ENCODE measurements around the gene MBD3L2. TPM values are rescaled to one million over a fixed set of nuclear protein-coding genes. Genes with fewer than 3 reads are reported as not detected.

MBD3L2 gene
- total RNA-seq, 1 donor from 2014 or later = not detected

DNA sequence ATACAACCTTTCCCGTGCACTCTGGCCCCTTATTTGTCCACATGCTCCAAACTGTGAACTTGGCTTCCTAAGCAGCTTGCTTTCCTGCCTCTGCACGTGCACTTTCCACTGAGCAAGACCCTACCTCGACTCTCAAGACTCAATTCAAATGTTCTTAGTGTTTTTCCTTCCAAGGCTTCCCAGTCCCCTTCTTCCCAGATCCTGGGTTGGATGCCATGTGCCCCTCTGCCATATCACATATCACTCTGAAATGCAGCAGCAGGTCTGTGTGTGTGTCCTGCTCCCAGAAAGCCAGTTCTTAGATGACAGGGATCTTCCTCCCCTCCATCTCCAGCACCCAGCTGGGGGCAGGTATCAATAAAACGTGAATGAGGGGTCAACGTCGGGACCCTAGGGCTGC, 23.4 kb downstream of the MBD3L2 start:
- no peak for TF ChIP-seq CTCF (IDR thresholded peaks at IDR 0.05; ENCODE audit: borderline replicate concordance)
- no peak for DNase-seq

GRCh38 chr19:7074705-7075282, 25.7 kb downstream of the MBD3L2 start:
- Histone ChIP-seq H3K9me3 (replicated peaks) (peaks cover 48% of the 10 kb centered on the region), H3K36me3 (peaks cover 92% of the 10 kb centered on the region), H3K4me1 (peaks cover 11% of the 10 kb centered on the region), H3K4me3 (no peak overlapping the region), H3K27ac (replicated peaks) (no peak overlapping the region), H3K27me3 (ENCODE audit: low read depth) (no peaks in the 10 kb centered on the region)
- intact Hi-C loops (cut with micrococcal nuclease) = no loop called here
- no peak for DNase-seq
- TF ChIP-seq CTCF (IDR thresholded peaks at IDR 0.05; ENCODE audit: borderline replicate concordance) = no peak

More for the DNA sequence above, 23.4 kb downstream of the MBD3L2 start:
- no peak overlapping the region for H3K27ac ChIP-seq (replicated peaks)
- H3K27me3 ChIP-seq (ENCODE audit: low read depth) = no peaks in the 10 kb centered on the region
- H3K4me3 ChIP-seq = no peak overlapping the region
- peaks cover 16% of the 10 kb centered on the region for H3K4me1 ChIP-seq
- intact Hi-C loops (cut with micrococcal nuclease) = no loop called here
- H3K9me3 ChIP-seq (replicated peaks) = peaks cover 26% of the 10 kb centered on the region
- peaks cover 69% of the 10 kb centered on the region for H3K36me3 ChIP-seq

- intact Hi-C loops (cut with micrococcal nuclease) = no loop called here
- DNase-seq = no peak
- Histone ChIP-seq H3K36me3 (peaks cover 99% of the 10 kb centered on the region), H3K9me3 (replicated peaks) (peaks cover 62% of the 10 kb centered on the region), H3K4me1 (no peaks in the 10 kb centered on the region), H3K27me3 (ENCODE audit: low read depth) (no peaks in the 10 kb centered on the region), H3K27ac (replicated peaks) (no peak overlapping the region), H3K4me3 (no peak overlapping the region)
- TF ChIP-seq CTCF (IDR thresholded peaks at IDR 0.05; ENCODE audit: borderline replicate concordance) = no peak
These were observed 27.0 kb downstream of the MBD3L2 start for GRCh38 chr19:7076151-7076550.

GRCh38 chr19:7078008-7078407, 28.9 kb downstream of the MBD3L2 start:
- intact Hi-C loops (cut with micrococcal nuclease) = no loop called here
- Histone ChIP-seq H3K36me3 (peaks cover 99% of the 10 kb centered on the region), H3K27me3 (ENCODE audit: low read depth) (no peaks in the 10 kb centered on the region), H3K9me3 (replicated peaks) (peaks cover 80% of the 10 kb centered on the region), H3K27ac (replicated peaks) (no peak overlapping the region), H3K4me1 (no peaks in the 10 kb centered on the region), H3K4me3 (no peak overlapping the region)
- TF ChIP-seq CTCF (IDR thresholded peaks at IDR 0.05; ENCODE audit: borderline replicate concordance) = no peak
- DNase-seq = no peak

DNA sequence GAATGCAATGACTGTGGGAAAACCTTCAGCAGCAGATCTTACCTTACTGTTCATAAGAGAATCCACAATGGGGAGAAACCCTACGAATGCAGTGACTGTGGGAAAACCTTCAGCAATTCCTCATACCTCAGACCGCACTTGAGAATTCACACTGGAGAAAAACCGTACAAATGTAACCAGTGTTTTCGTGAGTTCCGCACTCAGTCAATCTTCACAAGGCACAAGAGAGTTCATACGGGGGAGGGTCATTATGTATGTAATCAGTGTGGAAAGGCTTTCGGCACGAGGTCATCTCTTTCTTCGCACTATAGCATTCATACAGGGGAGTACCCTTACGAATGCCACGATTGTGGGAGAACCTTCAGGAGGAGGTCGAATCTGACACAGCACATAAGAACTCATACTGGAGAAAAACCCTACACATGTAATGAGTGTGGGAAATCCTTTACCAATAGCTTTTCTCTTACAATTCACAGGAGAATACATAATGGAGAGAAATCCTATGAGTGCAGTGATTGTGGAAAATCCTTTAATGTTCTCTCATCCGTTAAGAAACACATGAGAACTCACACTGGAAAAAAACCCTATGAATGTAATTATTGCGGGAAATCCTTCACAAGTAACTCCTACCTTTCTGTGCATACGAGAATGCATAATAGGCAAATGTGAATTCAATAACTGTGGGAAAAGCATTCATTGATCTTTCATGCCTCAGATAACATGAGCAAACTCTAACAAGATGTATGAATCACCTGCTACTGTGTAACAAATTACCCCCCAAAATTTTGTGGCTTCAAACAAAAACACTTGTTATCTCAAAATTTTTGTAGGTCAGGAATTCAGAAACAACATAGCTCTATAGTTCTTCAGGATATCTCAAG, 34.2 kb downstream of the MBD3L2 start:
- intact Hi-C loops (cut with micrococcal nuclease) = no loop called here
- no peak for TF ChIP-seq CTCF (IDR thresholded peaks at IDR 0.05; ENCODE audit: borderline replicate concordance)
- no peak for DNase-seq
- Histone ChIP-seq H3K4me3 (no peak overlapping the region), H3K27ac (replicated peaks) (no peak overlapping the region), H3K9me3 (replicated peaks) (peaks cover 100% of the 10 kb centered on the region), H3K36me3 (peaks cover 93% of the 10 kb centered on the region), H3K4me1 (no peaks in the 10 kb centered on the region), H3K27me3 (ENCODE audit: low read depth) (no peaks in the 10 kb centered on the region)

Measured in left ventricle myocardium inferior (tissue), 1 donor.